ENCODE results near the gene SNURF.
"Not testable (repeated sequence)": the region's sequence is repeated elsewhere in the genome, so short reads cannot be mapped to it uniquely, and the experiment has no call there.

SNURF gene

DNA sequence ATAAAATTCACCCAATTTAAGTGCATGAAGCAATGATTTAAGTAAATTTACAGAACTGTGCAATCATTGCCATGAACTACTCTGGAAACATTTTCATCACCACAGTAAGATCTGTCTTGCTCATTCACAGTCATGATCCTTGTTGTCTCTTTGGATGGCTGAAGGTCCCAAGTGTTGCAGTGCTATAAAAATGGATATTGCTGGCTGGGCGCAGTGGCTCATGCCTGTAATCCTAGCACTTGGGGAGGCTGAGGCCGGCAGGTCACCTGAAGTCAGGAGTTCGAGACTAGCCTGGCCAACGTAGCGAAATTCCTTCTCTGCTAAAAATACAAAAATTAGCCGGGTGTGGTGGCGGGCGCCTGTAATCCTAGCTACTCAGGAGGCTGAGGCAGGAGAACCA lies 17.0 kb downstream of the SNURF start:
- no peak for DNase-seq

DNA sequence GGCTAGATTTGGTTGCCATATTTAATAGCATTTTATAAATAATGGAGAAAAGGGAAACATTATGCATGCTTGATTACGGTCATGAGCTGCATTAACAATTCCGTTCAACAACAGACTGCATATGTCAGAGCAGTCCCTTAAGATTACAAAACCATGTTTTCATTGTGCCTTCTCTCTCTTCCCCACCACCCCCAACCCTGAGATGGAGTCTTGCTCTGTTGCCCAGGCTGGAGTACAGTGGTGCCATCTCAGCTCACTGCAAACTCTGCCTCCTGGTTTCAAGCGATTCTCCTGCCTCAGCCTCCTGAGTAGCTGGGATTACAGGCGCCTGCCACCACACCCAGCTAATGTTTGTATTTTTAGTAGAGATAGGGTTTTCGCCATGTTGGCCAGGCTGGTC lies 17.9 kb downstream of the SNURF start:
- DNase-seq, result not testable (repeated sequence)

DNA sequence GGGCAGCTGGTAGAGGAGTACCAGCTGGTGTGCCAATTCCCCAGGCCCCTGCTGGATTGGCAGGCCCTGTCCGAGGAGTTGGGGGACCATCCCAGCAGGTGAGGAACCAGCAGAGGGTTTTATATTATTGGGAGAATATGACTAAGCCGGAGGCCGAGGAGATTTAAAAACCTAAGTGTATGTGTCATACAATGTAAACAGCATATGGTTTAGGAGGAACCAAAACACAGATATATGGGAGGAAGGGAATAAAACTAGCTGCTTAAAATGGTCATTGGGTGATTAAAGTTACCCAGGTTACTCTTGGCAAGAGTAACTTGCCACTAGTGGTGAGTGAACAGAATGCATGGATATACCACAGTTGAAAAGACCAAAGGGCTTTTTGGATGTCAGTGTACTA lies 22.1 kb downstream of the SNURF start:
- DNase-seq, result no peak

DNA sequence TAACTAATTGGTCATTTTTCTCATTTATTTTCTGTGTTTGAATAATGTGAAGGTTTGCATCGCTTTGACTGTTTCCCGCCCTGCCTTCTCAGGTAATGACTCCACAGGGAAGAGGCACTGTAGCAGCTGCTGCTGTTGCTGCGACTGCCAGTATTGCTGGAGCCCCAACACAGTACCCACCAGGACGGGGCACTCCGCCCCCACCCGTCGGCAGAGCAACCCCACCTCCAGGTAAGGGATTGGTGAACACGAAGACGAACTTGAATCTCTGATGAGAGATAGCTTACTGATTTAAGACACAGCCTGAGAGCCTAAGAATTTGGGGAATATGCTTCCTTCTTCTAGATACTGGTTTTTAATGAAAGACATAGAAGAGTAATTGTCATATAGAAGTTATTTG lies 22.9 kb downstream of the SNURF start:
- DNase-seq, result no peak

DNA sequence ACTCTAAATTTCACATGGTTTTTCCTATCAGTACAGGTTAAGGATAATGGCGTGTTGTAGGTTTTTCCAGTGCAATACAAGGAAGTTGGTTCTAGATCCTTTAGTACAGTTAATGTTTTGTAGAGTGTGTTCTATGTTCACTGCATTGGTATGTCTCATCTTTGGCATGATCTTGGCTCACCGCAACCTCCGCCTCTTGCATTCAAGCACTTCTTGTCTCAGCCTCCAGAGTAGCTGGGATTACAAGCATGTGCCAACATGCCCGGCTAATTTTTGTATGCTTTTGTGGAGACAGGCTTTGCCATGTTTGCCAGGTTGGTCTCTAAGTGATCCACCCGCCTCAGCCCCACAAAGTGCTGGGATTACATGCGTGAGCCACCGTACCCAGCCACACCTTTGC lies 30.4 kb downstream of the SNURF start:
- no peak for DNase-seq

DNA sequence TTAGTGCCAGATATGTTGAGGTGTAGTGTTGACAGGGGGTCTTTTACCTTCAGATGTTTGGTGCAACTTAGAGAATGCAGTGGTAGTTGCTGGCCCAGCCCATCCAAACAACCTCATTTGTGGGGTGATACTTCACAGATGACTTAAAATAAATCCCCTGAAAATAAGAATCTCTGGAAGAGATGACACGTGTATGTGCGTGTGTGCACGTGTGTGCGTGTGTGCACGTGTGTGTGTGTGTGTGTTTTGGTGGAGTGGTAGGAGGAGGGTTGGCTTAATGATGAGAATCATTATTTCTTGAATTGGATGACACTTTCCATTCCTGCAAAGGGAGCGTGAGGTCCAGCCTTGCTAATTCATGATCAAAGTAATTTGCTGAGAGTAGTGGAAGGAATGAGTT lies 31.9 kb downstream of the SNURF start:
- no peak for DNase-seq

All from COR-L47 (cell line).